DND-41 (cell line): ENCODE results near the gene ZNF629.

Experiments
- EZH2 ChIP-seq: IDR thresholded peaks from 3 replicates; pipeline ENCODE4 v1.6.1; 2012; ENCODE audit warnings: borderline replicate concordance, low read depth, mild to moderate bottlenecking, moderate library complexity, low read length, inconsistent platforms; ENCODE audit not compliant: severe bottlenecking
- TF ChIP-seq, protein P1 (sequence below): IDR thresholded peaks from 2 replicates; pipeline ENCODE4 v1.5.1; 2012; ENCODE audit warnings: borderline replicate concordance, low read length, moderate library complexity, mild to moderate bottlenecking; ENCODE audit not compliant: poor library complexity, severe bottlenecking; ENCODE audit errors: extremely low read depth

GRCh38 chr16:30820952-30821421 is 34.0 kb upstream of the ZNF629 start:
- TF ChIP-seq, protein P1, sequence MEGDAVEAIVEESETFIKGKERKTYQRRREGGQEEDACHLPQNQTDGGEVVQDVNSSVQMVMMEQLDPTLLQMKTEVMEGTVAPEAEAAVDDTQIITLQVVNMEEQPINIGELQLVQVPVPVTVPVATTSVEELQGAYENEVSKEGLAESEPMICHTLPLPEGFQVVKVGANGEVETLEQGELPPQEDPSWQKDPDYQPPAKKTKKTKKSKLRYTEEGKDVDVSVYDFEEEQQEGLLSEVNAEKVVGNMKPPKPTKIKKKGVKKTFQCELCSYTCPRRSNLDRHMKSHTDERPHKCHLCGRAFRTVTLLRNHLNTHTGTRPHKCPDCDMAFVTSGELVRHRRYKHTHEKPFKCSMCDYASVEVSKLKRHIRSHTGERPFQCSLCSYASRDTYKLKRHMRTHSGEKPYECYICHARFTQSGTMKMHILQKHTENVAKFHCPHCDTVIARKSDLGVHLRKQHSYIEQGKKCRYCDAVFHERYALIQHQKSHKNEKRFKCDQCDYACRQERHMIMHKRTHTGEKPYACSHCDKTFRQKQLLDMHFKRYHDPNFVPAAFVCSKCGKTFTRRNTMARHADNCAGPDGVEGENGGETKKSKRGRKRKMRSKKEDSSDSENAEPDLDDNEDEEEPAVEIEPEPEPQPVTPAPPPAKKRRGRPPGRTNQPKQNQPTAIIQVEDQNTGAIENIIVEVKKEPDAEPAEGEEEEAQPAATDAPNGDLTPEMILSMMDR: no peak
- no peak for TF ChIP-seq EZH2
